GM12872 (cell line): ENCODE results near the gene KCNV2.

Experiments
- TF ChIP-seq, protein P1 (sequence below): IDR thresholded peaks from 3 replicates; pipeline ENCODE4 v1.5.1; 2011; ENCODE audit warnings: low read depth, mild to moderate bottlenecking, low read length, moderate library complexity; ENCODE audit not compliant: insufficient read depth

Gene KCNV2

DNA sequence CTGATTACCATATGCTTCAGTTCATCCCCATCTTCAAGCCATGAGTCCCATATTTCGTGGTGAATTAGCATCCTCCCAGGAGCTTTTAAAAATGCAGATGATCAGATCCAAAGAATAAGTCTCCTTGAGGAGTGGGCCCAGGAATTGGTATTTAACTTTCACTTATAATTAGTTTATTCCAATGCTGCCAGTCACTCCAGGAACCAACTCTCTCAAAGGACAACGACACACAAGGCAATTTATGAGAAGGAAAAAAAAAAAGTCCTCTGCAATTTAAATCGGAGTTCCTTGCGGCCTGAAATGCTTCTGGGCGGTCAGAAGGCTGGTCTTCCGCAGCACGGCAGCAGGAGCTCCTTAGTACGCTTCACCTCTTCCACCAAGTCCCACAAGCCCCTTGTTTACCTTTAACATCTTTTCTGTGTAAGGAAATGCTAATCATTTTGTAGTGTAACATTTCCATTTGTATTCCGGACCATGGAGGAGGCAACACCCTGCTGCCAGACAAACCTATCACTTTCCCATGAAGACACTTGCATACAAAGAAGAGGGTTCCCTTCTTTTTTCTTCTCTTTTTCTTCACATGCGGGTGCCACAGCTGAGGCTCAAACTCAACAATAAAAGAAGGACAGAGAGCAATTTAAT, 16.3 kb upstream of the KCNV2 start:
- TF ChIP-seq, protein P1, sequence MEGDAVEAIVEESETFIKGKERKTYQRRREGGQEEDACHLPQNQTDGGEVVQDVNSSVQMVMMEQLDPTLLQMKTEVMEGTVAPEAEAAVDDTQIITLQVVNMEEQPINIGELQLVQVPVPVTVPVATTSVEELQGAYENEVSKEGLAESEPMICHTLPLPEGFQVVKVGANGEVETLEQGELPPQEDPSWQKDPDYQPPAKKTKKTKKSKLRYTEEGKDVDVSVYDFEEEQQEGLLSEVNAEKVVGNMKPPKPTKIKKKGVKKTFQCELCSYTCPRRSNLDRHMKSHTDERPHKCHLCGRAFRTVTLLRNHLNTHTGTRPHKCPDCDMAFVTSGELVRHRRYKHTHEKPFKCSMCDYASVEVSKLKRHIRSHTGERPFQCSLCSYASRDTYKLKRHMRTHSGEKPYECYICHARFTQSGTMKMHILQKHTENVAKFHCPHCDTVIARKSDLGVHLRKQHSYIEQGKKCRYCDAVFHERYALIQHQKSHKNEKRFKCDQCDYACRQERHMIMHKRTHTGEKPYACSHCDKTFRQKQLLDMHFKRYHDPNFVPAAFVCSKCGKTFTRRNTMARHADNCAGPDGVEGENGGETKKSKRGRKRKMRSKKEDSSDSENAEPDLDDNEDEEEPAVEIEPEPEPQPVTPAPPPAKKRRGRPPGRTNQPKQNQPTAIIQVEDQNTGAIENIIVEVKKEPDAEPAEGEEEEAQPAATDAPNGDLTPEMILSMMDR = no peak

- TF ChIP-seq, protein P1 = no peak
Observed at GRCh38 chr9:2704504-2704903, 12.8 kb upstream of the KCNV2 start.

GRCh38 chr9:2709645-2710101, 7.6 kb upstream of the KCNV2 start:
- TF ChIP-seq, protein P1 = no peak

- TF ChIP-seq, protein P1 = no peak
Observed at GRCh38 chr9:2711716-2712115, 5.6 kb upstream of the KCNV2 start.

GRCh38 chr9:2718001-2718697, 839 bp downstream of the KCNV2 start:
- TF ChIP-seq, protein P1 = no peak

GRCh38 chr9:2718698-2719033, 1.4 kb downstream of the KCNV2 start:
- TF ChIP-seq, protein P1 = no peak

DNA sequence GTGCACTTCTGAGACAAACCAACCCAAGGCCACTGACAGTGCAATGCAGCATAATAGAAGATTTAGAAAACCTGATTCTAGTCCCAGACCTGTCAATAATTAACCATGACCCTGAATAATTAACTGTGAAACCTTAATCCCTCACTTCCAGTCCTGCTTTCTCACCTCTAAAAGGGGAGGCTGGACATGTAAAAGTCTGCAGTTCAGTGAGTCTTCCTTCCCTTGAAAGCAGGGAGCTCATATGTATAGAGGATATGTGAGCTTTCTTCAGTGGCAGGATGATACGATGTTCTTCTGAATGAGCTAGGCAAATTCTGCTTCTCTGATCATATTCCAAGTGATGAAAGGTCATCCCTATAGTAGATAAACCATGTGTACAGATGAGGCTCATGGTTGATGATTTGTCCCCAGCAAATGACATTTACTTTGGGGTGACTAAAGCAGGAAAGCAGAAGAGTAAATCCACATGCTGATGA, 2.9 kb downstream of the KCNV2 start:
- TF ChIP-seq, protein P1 = no peak
